HG02884 (cell line): Measurements from ENCODE around the gene KIAA1586.

Experiments
- ATAC-seq: cut with Tn5 transposase; IDR thresholded peaks from one replicate; pipeline ENCODE4 v1.9.1; 2021; ENCODE audit warnings: mild to moderate bottlenecking, moderate library complexity; ENCODE audit not compliant: unreplicated experiment

Gene KIAA1586

DNA sequence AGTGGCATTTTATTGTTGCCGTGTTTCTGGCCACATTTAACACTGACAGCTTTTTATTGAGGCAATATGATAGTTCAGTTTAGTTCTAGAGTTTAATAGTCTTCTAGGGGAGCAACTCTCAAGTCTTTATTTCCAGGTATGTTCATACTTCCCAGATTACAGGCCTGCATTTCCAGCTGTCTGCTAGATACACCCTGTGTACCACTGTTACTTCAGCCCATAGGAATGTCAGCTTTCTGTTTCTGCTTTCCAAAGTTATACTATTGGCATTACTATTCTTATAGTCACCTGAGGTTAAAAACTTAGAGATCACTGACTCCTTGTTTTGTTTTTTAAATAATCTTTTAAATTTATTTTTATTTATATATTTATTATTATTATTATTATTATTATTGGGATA, 51.1 kb downstream of the KIAA1586 start:
- ATAC-seq, result no peak

DNA sequence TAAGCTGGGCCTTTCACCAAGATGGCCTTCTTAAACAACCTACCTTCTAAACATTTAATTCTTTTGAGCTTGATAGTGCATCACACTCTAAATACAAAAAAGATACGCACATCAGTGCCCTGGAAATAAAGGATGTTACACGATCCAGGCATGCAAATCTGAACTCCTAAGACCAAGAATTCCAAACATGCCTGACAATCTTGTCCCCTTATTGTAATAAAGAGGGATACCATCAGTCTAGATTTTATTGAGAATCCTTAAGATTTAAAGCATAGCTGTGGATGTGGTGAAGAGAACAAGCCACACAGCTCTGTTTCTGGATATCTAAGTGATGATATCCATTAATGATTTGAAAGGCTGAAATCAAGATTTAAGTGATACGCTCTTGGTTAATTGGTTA, 56.5 kb downstream of the KIAA1586 start:
- no peak for ATAC-seq

DNA sequence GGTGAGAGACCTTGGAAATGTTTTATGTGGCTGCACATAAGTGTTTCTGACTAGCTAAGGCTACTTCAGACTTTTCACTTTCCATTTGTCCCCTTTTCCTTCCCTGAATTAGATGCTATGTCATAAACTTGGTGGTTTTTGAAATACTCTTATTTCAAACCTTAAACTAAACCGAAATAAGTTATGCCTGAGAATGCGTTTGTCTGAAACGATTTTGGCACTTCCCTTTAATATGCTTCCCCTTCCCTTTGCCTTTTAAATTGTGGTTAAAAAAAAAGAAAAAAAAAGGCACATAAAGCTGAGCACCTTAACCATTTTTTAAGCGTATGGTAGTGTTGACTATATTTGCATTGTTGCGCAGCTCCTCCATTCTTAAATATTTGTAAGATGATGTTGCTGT, 57.8 kb downstream of the KIAA1586 start:
- no peak for ATAC-seq
